ACC112 (cell line): ENCODE measurements around the gene PIWIL4.

ENCODE experiments used
- H2AFZ ChIP-seq: fragments of 200-600 bp; sonication (generic); one replicate; pipeline ENCODE4 v1.6.0; 2017; ENCODE audit warnings: antibody characterized with exemption, low read length; ENCODE audit not compliant: unreplicated experiment
- H3K27ac ChIP-seq: fragments of 200-600 bp; sonication (generic); 2 replicates; pipeline ENCODE4 v1.5.1; 2014; ENCODE audit warnings: low read depth, mild to moderate bottlenecking, antibody characterized with exemption, low read length, moderate library complexity
- H3K27me3 ChIP-seq: fragments of 200-600 bp; sonication (generic); 2 replicates; pipeline ENCODE4 v1.6.1; 2014; ENCODE audit warnings: mild to moderate bottlenecking, antibody characterized with exemption, low read length, moderate library complexity, mixed read lengths; ENCODE audit not compliant: insufficient read depth
- H3K36me3 ChIP-seq: fragments of 200-600 bp; sonication (generic); 2 replicates; pipeline ENCODE4 v1.6.1; 2016; ENCODE audit warnings: mild to moderate bottlenecking, antibody characterized with exemption, low read length, moderate library complexity, mixed read lengths; ENCODE audit not compliant: insufficient read depth
- H3K4me1 ChIP-seq: fragments of 200-600 bp; sonication (generic); one replicate; pipeline ENCODE4 v1.6.1; 2016; ENCODE audit warnings: low read length, mixed read lengths; ENCODE audit not compliant: insufficient read depth, unreplicated experiment, control insufficient read depth
- H3K4me3 ChIP-seq: fragments of 200-600 bp; sonication (generic); 2 replicates; pipeline ENCODE4 v1.5.1; 2014; ENCODE audit warnings: mild to moderate bottlenecking, low read depth, low read length
- H3K79me2 ChIP-seq: fragments of 200-600 bp; sonication (generic); one replicate; pipeline ENCODE4 v1.6.0; 2016; ENCODE audit warnings: low read length; ENCODE audit not compliant: control insufficient read depth, unreplicated experiment, insufficient read depth

Gene PIWIL4

GRCh38 chr11:94533696-94534630, 33.2 kb upstream of the PIWIL4 start:
- no peaks in the 10 kb centered on the region for H3K27me3 ChIP-seq
- peak overlapping the region; percentile 87 for H2AFZ ChIP-seq
- no peaks in the 10 kb centered on the region for H3K79me2 ChIP-seq

GRCh38 chr11:94536386-94536785, 30.8 kb upstream of the PIWIL4 start:
- Histone ChIP-seq H3K4me1 (peaks cover 16% of the 10 kb centered on the region), H3K4me3 (no peak overlapping the region), H3K27ac (no peak overlapping the region), H3K36me3 (no peaks in the 10 kb centered on the region), H3K79me2 (no peaks in the 10 kb centered on the region), H3K27me3 (no peaks in the 10 kb centered on the region), H2AFZ (no peak overlapping the region)

More at GRCh38 chr11:94533696-94534630, 33.2 kb upstream of the PIWIL4 start:
- H3K27ac ChIP-seq, result no peak overlapping the region
- H3K4me3 ChIP-seq, result no peak overlapping the region
- H3K4me1 ChIP-seq, result peaks cover 16% of the 10 kb centered on the region
- no peaks in the 10 kb centered on the region for H3K36me3 ChIP-seq

- H3K27ac ChIP-seq, result no peak overlapping the region
- H3K79me2 ChIP-seq, result no peaks in the 10 kb centered on the region
- peak overlapping the region; percentile 47 for H2AFZ ChIP-seq
- no peaks in the 10 kb centered on the region for H3K36me3 ChIP-seq
- H3K4me3 ChIP-seq, result peak overlapping the region; percentile 39; the same call in 1 of the 2 replicates
- peaks cover 16% of the 10 kb centered on the region for H3K4me1 ChIP-seq
- H3K27me3 ChIP-seq, result no peaks in the 10 kb centered on the region
Measured at GRCh38 chr11:94537031-94537600, 30.1 kb upstream of the PIWIL4 start.

- H3K27me3 ChIP-seq, result no peaks in the 10 kb centered on the region
- no peak overlapping the region for H3K4me3 ChIP-seq
- no peak overlapping the region for H2AFZ ChIP-seq
- H3K27ac ChIP-seq, result no peak overlapping the region
- no peaks in the 10 kb centered on the region for H3K36me3 ChIP-seq
- peaks cover 21% of the 10 kb centered on the region for H3K4me1 ChIP-seq
- no peaks in the 10 kb centered on the region for H3K79me2 ChIP-seq
Measured at GRCh38 chr11:94539420-94539819, 27.7 kb upstream of the PIWIL4 start.

GRCh38 chr11:94543695-94544645, 23.2 kb upstream of the PIWIL4 start, which contains the start of gene FUT4:
FUT4 (plus strand) TSS chr11:94543921; CDS start chr11:94544134, 213 bp downstream.
- no peaks in the 10 kb centered on the region for H3K36me3 ChIP-seq
- H3K79me2 ChIP-seq, result peaks cover 41% of the 10 kb centered on the region
- H2AFZ ChIP-seq, result peak within 1 kb of the TSS; percentile 93

GRCh38 chr11:94544646-94545263, 22.4 kb upstream of the PIWIL4 start:
- Histone ChIP-seq H3K4me1 (peaks cover 32% of the 10 kb centered on the region), H3K27ac (peak overlapping the region; percentile 93; the same call in 1 of the 2 replicates), H3K4me3 (peak overlapping the region; percentile 85), H2AFZ (peak overlapping the region; percentile 58), H3K36me3 (no peaks in the 10 kb centered on the region), H3K27me3 (no peaks in the 10 kb centered on the region), H3K79me2 (peaks cover 48% of the 10 kb centered on the region)

More at GRCh38 chr11:94543695-94544645, 23.2 kb upstream of the PIWIL4 start, which contains the start of gene FUT4:
- peaks cover 28% of the 10 kb centered on the region for H3K4me1 ChIP-seq
- no peaks in the 10 kb centered on the region for H3K27me3 ChIP-seq
- H3K27ac ChIP-seq, result peak within 1 kb of the TSS; percentile 93
- peak within 1 kb of the TSS; percentile 85 for H3K4me3 ChIP-seq

- H3K36me3 ChIP-seq, result no peaks in the 10 kb centered on the region
- H3K79me2 ChIP-seq, result peaks cover 51% of the 10 kb centered on the region
- peaks cover 32% of the 10 kb centered on the region for H3K4me1 ChIP-seq
- H2AFZ ChIP-seq, result peak overlapping the region; percentile 58
- no peak overlapping the region for H3K27ac ChIP-seq
- no peaks in the 10 kb centered on the region for H3K27me3 ChIP-seq
- peak overlapping the region; percentile 85 for H3K4me3 ChIP-seq
Measured at GRCh38 chr11:94545264-94546161, 21.7 kb upstream of the PIWIL4 start.

- no peaks in the 10 kb centered on the region for H3K27me3 ChIP-seq
- peaks cover 51% of the 10 kb centered on the region for H3K79me2 ChIP-seq
- no peak overlapping the region for H2AFZ ChIP-seq
- peaks cover 32% of the 10 kb centered on the region for H3K4me1 ChIP-seq
- no peak overlapping the region for H3K27ac ChIP-seq
- H3K4me3 ChIP-seq, result peak overlapping the region; percentile 85
- H3K36me3 ChIP-seq, result no peaks in the 10 kb centered on the region
Measured at GRCh38 chr11:94546162-94546470, 21.1 kb upstream of the PIWIL4 start.

GRCh38 chr11:94546886-94547285, 20.3 kb upstream of the PIWIL4 start:
- Histone ChIP-seq H3K36me3 (no peaks in the 10 kb centered on the region), H3K27ac (no peak overlapping the region), H3K27me3 (no peaks in the 10 kb centered on the region), H3K79me2 (peaks cover 51% of the 10 kb centered on the region), H2AFZ (no peak overlapping the region), H3K4me1 (peaks cover 32% of the 10 kb centered on the region), H3K4me3 (peak overlapping the region; percentile 85)
